ENCODE data around the gene DDAH1. TPM values are rescaled to one million over a fixed set of nuclear protein-coding genes. Genes with fewer than 3 reads are reported as not detected.

The DDAH1 gene
- total and polyA plus RNA-seq, 12 donors, result 2.4 to 84.5 (median 58.4) TPM

DNA sequence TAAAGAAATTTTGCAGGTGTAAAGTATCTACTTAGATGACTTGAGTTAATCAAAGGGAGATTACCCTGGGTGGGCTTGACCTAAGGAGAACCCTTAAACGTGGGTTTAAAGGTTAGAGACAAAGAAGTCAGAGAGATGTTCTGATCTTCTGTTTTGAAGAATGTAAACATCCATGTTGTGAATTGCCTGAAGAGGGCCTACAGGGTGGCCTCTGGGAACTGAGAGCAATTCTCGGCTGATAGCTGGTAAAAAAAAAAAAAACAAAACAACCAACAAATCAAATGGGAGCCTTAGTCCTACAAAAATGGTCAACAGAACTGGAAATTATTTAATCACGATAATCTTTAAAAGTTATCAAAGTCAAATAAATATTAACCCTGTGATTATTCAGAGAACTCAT, 99.1 kb downstream of the DDAH1 start:
- H3K27me3 ChIP-seq, result no peaks in the 10 kb centered on the region
- no peaks in the 10 kb centered on the region for H3K9me3 ChIP-seq (replicated peaks in 1 of 3)
- peaks cover 0 to under 1% of the 10 kb centered on the region in 2 donors for H3K4me1 ChIP-seq (replicated peaks in 1 of 2)
- no peak overlapping the region for H3K4me3 ChIP-seq
- no peak overlapping the region for H3K27ac ChIP-seq
- intact Hi-C loops (cut with DNase I), result no loop called here
- no peaks in the 10 kb centered on the region for H3K36me3 ChIP-seq (replicated peaks in 1 of 2)
- no peak for DNase-seq
- 75 to 86% (median 80%) methylated on average over 3 of the region's 3 CpGs for WGBS, 4 donors
- TF ChIP-seq, protein P1, sequence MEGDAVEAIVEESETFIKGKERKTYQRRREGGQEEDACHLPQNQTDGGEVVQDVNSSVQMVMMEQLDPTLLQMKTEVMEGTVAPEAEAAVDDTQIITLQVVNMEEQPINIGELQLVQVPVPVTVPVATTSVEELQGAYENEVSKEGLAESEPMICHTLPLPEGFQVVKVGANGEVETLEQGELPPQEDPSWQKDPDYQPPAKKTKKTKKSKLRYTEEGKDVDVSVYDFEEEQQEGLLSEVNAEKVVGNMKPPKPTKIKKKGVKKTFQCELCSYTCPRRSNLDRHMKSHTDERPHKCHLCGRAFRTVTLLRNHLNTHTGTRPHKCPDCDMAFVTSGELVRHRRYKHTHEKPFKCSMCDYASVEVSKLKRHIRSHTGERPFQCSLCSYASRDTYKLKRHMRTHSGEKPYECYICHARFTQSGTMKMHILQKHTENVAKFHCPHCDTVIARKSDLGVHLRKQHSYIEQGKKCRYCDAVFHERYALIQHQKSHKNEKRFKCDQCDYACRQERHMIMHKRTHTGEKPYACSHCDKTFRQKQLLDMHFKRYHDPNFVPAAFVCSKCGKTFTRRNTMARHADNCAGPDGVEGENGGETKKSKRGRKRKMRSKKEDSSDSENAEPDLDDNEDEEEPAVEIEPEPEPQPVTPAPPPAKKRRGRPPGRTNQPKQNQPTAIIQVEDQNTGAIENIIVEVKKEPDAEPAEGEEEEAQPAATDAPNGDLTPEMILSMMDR (IDR thresholded peaks at IDR 0.05), result no peak
- TF ChIP-seq POLR2A (IDR thresholded peaks at IDR 0.05), result no peak

DNA sequence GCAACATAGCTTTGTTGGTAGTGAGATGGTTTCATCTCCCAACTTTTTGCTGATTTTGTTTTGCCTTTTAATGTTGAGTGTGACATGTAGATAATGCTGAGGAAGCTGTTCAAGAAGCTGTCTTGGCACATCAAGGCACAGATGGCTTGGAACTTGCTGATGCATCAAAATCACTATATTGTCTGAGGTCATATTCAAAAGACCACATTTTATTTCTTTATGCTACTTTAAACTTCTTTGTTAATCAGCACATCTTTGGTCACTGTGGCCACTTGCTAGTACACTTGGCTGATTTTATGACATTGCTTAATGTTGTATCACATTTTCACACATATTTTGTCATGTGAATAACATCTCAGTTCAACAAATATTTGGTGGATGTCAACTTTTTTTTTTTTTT, 101.4 kb downstream of the DDAH1 start:
- Histone ChIP-seq H3K27ac (no peak overlapping the region), H3K27me3 (no peaks in the 10 kb centered on the region), H3K9me3 (replicated peaks in 1 of 3) (no peaks in the 10 kb centered on the region), H3K4me1 (replicated peaks in 1 of 2) (peaks cover 7 to 13% of the 10 kb centered on the region in 2 donors), H3K4me3 (no peak overlapping the region), H3K36me3 (replicated peaks in 1 of 2) (no peaks in the 10 kb centered on the region)
- DNase-seq, result no peak
- intact Hi-C loops (cut with DNase I), result no loop called here
- TF ChIP-seq POLR2A (IDR thresholded peaks at IDR 0.05), result no peak
- TF ChIP-seq, protein P1 (IDR thresholded peaks at IDR 0.05), result no peak

DNA sequence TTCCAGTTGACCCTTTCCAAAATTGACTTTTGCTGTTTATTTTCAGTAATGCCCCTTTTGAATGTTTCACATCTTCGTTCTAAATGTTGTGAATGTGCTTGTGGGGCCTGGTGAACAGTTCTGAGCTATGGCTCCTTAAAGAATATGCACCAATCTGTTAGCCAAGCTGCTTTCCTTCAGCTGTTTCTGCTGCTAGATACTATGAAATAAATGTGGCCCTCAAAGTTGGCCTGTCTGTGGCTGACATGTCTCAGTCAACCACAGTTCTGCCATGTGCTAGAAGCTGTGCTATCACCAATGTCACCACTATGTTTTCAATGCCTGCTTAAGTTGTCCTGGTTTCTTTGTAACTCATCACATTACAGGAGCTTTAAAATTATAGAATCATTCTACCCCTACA, 101.9 kb downstream of the DDAH1 start:
- H3K4me1 ChIP-seq (replicated peaks in 1 of 2), result peaks cover 7 to 13% of the 10 kb centered on the region in 2 donors
- intact Hi-C loops (cut with DNase I), result no loop called here
- no peak for DNase-seq
- WGBS, 4 donors, result 74 to 95% (median 88%) methylated on average over 1 of the region's 1 CpG
- no peaks in the 10 kb centered on the region for H3K27me3 ChIP-seq
- no peak overlapping the region for H3K4me3 ChIP-seq
- TF ChIP-seq, protein P1 (IDR thresholded peaks at IDR 0.05), result no peak
- TF ChIP-seq POLR2A (IDR thresholded peaks at IDR 0.05), result no peak
- no peak overlapping the region for H3K27ac ChIP-seq
- no peaks in the 10 kb centered on the region for H3K9me3 ChIP-seq (replicated peaks in 1 of 3)
- no peaks in the 10 kb centered on the region for H3K36me3 ChIP-seq (replicated peaks in 1 of 2)

DNA sequence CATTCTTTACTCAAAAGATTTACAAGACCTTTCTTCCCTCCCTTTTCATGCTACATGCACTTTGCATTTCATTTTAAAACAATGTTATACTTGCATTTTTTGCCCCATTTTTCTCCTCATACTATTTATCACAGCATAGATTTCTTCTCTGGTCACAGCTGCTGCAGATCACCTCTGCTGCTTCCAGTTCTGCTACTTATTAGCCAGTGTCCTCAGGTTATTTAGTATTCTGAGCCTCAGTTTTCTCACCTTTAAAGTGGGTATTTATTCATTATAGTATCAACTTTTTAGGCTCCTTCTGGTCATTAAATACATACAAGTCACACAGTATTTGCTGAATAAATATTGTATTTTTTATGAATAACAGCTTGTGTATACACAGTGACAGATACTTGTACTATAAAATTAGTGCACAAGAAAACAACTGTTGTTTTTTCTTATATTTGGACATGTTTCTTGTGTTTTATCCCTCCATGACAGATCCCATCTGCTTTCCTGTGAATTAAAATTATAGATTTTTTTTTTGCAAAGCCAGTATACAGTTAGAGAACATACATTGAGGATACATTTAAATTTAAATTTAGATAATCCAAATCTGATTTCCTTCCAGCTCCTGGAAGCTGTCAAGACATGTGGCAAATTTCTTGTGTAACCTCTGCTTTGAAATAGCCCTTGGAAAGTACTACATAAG, 103.2 kb downstream of the DDAH1 start:
- Histone ChIP-seq H3K4me1 (replicated peaks in 1 of 2) (peaks cover 7 to 13% of the 10 kb centered on the region in 2 donors), H3K4me3 (no peak overlapping the region), H3K27me3 (no peaks in the 10 kb centered on the region), H3K36me3 (replicated peaks in 1 of 2) (no peaks in the 10 kb centered on the region), H3K27ac (no peak overlapping the region), H3K9me3 (replicated peaks in 1 of 3) (no peaks in the 10 kb centered on the region)
- TF ChIP-seq POLR2A (IDR thresholded peaks at IDR 0.05), result no peak
- TF ChIP-seq, protein P1 (IDR thresholded peaks at IDR 0.05), result no peak
- intact Hi-C loops (cut with DNase I), result no loop called here
- DNase-seq, result no peak
